HG02759 (cell line): ENCODE results near the gene IRX6.

Experiments used
- ATAC-seq: cut with Tn5 transposase; IDR thresholded peaks from one replicate; pipeline ENCODE4 v1.9.1; 2021; ENCODE audit warnings: mild to moderate bottlenecking, moderate library complexity; ENCODE audit not compliant: unreplicated experiment

The IRX6 gene

GRCh38 chr16:55322327-55322726 lies 1.7 kb upstream of the IRX6 start:
- ATAC-seq: no peak

GRCh38 chr16:55324285-55325079 lies 479 bp downstream of the IRX6 start:
- ATAC-seq: no peak

- ATAC-seq: no peak
Observed at GRCh38 chr16:55325080-55325447, 1.1 kb downstream of the IRX6 start.

GRCh38 chr16:55325458-55326109 lies 1.6 kb downstream of the IRX6 start:
- ATAC-seq: no peak

- no peak for ATAC-seq
Observed at GRCh38 chr16:55326261-55327092, 2.5 kb downstream of the IRX6 start.

GRCh38 chr16:55328611-55329569 lies 4.9 kb downstream of the IRX6 start:
- ATAC-seq: no peak

- ATAC-seq: no peak
Observed at GRCh38 chr16:55329791-55330428, 5.9 kb downstream of the IRX6 start.

- no peak for ATAC-seq
Observed at GRCh38 chr16:55330781-55331647, 7.0 kb downstream of the IRX6 start.

- no peak for ATAC-seq
Observed at GRCh38 chr16:55331648-55332185, 7.7 kb downstream of the IRX6 start.

GRCh38 chr16:55333684-55334083 lies 9.7 kb downstream of the IRX6 start:
- peak; percentile 64 for ATAC-seq

- ATAC-seq: no peak
Observed at GRCh38 chr16:55338646-55339045, 14.6 kb downstream of the IRX6 start.

- peak; percentile 52 for ATAC-seq
Observed at GRCh38 chr16:55340445-55340844, 16.4 kb downstream of the IRX6 start.

- no peak for ATAC-seq
Observed at GRCh38 chr16:55341681-55342080, 17.7 kb downstream of the IRX6 start.

GRCh38 chr16:55346475-55346874 lies 22.5 kb downstream of the IRX6 start:
- no peak for ATAC-seq

- ATAC-seq: no peak
Observed at GRCh38 chr16:55349867-55350266, 25.9 kb downstream of the IRX6 start.

- no peak for ATAC-seq
Observed at GRCh38 chr16:55350984-55351383, 27.0 kb downstream of the IRX6 start.

- no peak for ATAC-seq
Observed at GRCh38 chr16:55351936-55352335, 27.9 kb downstream of the IRX6 start.

- no peak for ATAC-seq
Observed at GRCh38 chr16:55357241-55357640, 33.2 kb downstream of the IRX6 start.

GRCh38 chr16:55359946-55360345 lies 35.9 kb downstream of the IRX6 start:
- ATAC-seq: no peak
